ENCODE results near the gene MCU.

GRCh38 chr10:72691470-72691862, 477 bp upstream of the MCU start:
- TF ChIP-seq, protein P1, sequence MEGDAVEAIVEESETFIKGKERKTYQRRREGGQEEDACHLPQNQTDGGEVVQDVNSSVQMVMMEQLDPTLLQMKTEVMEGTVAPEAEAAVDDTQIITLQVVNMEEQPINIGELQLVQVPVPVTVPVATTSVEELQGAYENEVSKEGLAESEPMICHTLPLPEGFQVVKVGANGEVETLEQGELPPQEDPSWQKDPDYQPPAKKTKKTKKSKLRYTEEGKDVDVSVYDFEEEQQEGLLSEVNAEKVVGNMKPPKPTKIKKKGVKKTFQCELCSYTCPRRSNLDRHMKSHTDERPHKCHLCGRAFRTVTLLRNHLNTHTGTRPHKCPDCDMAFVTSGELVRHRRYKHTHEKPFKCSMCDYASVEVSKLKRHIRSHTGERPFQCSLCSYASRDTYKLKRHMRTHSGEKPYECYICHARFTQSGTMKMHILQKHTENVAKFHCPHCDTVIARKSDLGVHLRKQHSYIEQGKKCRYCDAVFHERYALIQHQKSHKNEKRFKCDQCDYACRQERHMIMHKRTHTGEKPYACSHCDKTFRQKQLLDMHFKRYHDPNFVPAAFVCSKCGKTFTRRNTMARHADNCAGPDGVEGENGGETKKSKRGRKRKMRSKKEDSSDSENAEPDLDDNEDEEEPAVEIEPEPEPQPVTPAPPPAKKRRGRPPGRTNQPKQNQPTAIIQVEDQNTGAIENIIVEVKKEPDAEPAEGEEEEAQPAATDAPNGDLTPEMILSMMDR (IDR thresholded peaks at IDR 0.05) = no peak
- no peak for TF ChIP-seq EZH2 (IDR thresholded peaks at IDR 0.05; ENCODE audit: borderline replicate concordance, insufficient read depth, low read depth, low read length, poor library complexity, severe bottlenecking)

All from B cell (primary cell).